Cardiac muscle cell (in vitro differentiated cells and primary cell): ENCODE data around the gene PARP11. TPM values are rescaled to one million over a fixed set of nuclear protein-coding genes. Genes with fewer than 3 reads are reported as not detected.
A peak's percentile ranks its signal among the peaks of the same experiment; 100 is the strongest.

Source experiments
- DNase-seq, 2 donors: peaks; one replicate each; pipeline versions ENCODE4 v3.0.0 to v3.0.0-alpha.2; 2010 to 2017; ENCODE audit warnings: low read depth in 1 of 2, low spot score in 1 of 2
- H3K27ac ChIP-seq: fragments of 200-600 bp; sonication (generic); 2 replicates; pipeline ENCODE4 v1.5.1; 2016
- H3K27me3 ChIP-seq: fragments of 200-600 bp; sonication (generic); 2 replicates; pipeline ENCODE4 v1.6.0; 2016; ENCODE audit warnings: control low read depth
- H3K36me3 ChIP-seq: fragments of 200-600 bp; sonication (generic); 2 replicates; pipeline ENCODE4 v1.5.1; 2016; ENCODE audit warnings: control low read depth
- H3K4me1 ChIP-seq: fragments of 200-600 bp; sonication (generic); 2 replicates; pipeline ENCODE4 v1.8.1; 2017; ENCODE audit warnings: low read depth, mild to moderate bottlenecking, mixed run types
- H3K4me3 ChIP-seq: fragments of 200-600 bp; sonication (generic); 2 replicates; pipeline ENCODE4 v1.5.1; 2016; ENCODE audit warnings: mild to moderate bottlenecking
- H3K9me3 ChIP-seq: fragments of 200-600 bp; sonication (generic); 2 replicates; pipeline ENCODE4 v1.5.1; 2017; ENCODE audit warnings: low read depth, mild to moderate bottlenecking, control low read depth
- polyA plus RNA-seq: library from polyadenylated mRNA; unstranded; fragments of >200 nt; fragmentation: Nextera tagmentation; extraction: Ambion mirVana; gene quantifications from 2 replicates; pipeline ENCODE4 v1.2.1, GENCODE V29; 2016
- total RNA-seq: library from RNA; depleted of rRNA; stranded (reverse); fragments of >200 nt; gene quantifications from 2 replicates; pipeline ENCODE4 v1.2.3, GENCODE V29; 2016
- TF ChIP-seq, protein P1 (sequence below): IDR thresholded peaks from 2 replicates; pipeline ENCODE4 v1.5.1; 2012; ENCODE audit warnings: low read depth, mild to moderate bottlenecking, low read length

PARP11 gene
- total and polyA plus RNA-seq, 2 experiments from 2014 or later: 2.5 to 5.7 TPM

DNA sequence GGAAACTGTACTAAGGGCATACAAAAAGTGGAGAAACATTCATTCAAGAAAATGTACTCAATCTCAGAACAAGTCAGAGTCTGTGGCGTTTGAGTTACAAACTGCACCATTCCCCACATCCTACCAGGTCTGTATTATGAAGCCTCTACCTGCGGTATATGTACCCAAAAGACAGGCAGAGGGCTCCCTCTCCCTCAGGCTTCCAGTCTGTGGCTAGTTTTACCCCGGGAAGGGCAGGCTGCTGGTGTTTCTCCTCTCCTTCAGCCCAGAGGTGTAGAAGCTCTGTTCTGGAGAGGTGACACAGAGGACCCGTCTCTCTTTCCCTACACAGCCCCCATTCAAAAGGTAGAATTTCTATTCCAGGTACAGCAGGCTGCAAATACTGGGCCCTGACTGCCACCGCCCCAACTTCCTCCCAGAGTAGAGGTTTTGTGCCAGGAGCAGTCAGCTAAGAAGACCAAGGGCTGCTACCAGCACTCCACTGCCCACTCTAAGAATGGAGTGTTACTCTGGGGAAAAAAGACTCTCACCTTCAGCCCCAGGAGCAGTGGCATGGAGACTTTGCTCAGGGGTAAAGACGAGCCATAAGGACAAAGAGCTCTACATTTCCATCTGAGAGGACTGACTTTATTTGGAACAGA is 39.4 kb downstream of the PARP11 start:
- TF ChIP-seq, protein P1, sequence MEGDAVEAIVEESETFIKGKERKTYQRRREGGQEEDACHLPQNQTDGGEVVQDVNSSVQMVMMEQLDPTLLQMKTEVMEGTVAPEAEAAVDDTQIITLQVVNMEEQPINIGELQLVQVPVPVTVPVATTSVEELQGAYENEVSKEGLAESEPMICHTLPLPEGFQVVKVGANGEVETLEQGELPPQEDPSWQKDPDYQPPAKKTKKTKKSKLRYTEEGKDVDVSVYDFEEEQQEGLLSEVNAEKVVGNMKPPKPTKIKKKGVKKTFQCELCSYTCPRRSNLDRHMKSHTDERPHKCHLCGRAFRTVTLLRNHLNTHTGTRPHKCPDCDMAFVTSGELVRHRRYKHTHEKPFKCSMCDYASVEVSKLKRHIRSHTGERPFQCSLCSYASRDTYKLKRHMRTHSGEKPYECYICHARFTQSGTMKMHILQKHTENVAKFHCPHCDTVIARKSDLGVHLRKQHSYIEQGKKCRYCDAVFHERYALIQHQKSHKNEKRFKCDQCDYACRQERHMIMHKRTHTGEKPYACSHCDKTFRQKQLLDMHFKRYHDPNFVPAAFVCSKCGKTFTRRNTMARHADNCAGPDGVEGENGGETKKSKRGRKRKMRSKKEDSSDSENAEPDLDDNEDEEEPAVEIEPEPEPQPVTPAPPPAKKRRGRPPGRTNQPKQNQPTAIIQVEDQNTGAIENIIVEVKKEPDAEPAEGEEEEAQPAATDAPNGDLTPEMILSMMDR: no peak
- Histone ChIP-seq H3K27me3 (no peaks in the 10 kb centered on the region), H3K27ac (no peak overlapping the region), H3K36me3 (no peaks in the 10 kb centered on the region), H3K4me3 (no peak overlapping the region), H3K4me1 (peaks cover 8% of the 10 kb centered on the region), H3K9me3 (no peaks in the 10 kb centered on the region)
- peak in 1 of 2 donors; percentile 4 for DNase-seq

DNA sequence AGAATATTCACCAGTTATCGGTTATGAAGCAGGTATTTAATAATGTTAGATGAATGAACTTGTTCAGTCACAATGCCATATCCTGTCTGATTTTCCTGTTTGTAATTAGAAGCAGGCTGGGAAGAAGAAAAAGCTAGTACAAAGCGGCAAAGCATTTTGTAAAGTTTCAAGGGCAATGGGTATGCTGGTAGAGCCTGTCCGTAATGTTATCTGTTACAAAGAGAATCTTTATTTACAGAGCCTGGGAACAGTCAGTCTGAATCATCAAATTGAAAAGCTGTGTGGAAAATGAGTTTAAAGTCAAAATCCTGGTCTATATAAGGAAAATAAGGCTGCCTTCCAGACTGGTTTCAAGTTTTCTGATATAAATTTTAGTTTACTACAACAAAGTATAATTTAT is 40.5 kb downstream of the PARP11 start:
- TF ChIP-seq, protein P1: no peak
- H3K27ac ChIP-seq: no peak overlapping the region
- peaks cover 8% of the 10 kb centered on the region for H3K4me1 ChIP-seq
- no peaks in the 10 kb centered on the region for H3K9me3 ChIP-seq
- DNase-seq: no peak
- no peak overlapping the region for H3K4me3 ChIP-seq
- no peaks in the 10 kb centered on the region for H3K36me3 ChIP-seq
- no peaks in the 10 kb centered on the region for H3K27me3 ChIP-seq

DNA sequence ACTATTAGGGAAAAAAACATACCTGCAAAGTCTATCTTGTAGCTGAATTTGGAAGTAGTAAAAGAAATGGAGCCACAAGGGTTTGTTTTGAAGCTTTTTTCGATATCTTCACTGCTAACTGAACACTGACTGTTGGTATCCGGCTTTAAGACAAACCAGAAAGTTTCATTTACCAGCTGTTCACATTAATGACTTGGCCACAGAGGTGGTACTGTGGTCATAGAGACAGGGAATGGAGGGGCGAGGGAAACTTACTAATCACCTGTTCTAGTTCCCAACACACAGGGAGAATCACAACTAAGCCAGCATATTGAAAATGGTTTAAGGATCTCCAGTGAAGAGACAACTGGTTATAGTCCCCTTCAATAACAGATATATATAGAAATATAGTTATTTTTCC is 44.3 kb downstream of the PARP11 start:
- Histone ChIP-seq H3K27ac (no peak overlapping the region), H3K4me3 (no peak overlapping the region), H3K4me1 (no peaks in the 10 kb centered on the region), H3K36me3 (peaks cover 2% of the 10 kb centered on the region), H3K27me3 (no peaks in the 10 kb centered on the region), H3K9me3 (no peaks in the 10 kb centered on the region)
- DNase-seq: no peak
- TF ChIP-seq, protein P1: no peak

DNA sequence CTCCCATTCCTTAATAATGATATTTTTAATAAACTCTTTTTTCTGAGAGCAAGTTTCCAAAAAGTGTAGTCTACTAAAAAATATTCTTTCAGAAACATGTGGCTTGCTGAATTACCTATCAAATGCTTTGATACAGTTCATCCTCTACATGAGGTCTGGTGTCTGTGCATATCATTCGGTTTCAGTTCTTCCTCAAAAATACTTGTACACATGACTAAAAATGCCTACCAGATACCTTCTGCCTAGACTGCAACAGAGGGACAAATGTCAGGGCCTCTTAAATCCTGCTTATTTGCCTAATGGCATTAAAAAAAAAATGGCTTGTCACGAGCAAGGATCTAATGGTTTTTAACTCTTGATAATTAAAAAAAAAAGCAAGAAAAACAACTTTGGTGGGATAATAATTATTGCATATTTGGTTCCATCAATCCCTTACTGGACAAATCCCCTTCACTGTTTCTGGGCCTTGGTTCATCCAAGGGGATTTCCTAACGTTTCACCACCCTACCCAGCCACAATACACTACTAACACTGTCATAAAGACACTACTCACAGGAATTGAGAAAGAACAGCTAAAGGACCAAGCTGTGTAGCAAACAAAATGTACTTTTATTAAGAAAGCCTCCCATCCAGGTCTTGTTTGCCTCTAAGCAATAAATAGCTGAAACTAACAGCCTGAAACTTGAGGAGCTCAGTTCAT is 45.7 kb downstream of the PARP11 start:
- H3K9me3 ChIP-seq: no peaks in the 10 kb centered on the region
- DNase-seq: no peak
- TF ChIP-seq, protein P1: no peak
- no peak overlapping the region for H3K27ac ChIP-seq
- no peaks in the 10 kb centered on the region for H3K4me1 ChIP-seq
- H3K27me3 ChIP-seq: no peaks in the 10 kb centered on the region
- peaks cover 2% of the 10 kb centered on the region for H3K36me3 ChIP-seq
- no peak overlapping the region for H3K4me3 ChIP-seq

DNA sequence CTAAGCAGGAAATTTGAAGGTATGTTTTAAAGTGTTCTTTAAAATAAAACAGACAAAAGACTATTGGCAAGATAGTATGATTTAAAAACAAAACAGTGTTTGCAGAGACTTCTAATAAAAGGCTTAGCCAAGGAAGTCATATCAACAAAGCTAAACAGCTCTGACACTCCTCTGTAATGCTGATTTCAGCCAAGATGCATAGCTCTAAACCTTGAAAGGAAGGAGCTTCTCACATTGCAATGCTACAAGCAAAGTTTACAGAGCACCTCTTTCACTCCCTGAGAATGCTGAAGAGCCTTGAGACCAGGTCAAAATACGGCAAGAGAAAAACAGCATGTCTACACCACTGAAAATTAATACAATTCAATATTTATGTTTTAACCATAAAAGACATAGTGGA is 51.8 kb downstream of the PARP11 start:
- Histone ChIP-seq H3K4me1 (no peaks in the 10 kb centered on the region), H3K4me3 (no peak overlapping the region), H3K27me3 (no peaks in the 10 kb centered on the region), H3K36me3 (peaks cover 2% of the 10 kb centered on the region), H3K9me3 (no peaks in the 10 kb centered on the region), H3K27ac (no peak overlapping the region)
- TF ChIP-seq, protein P1: no peak
- no peak for DNase-seq
